Prostate gland (tissue), 2 donors: ENCODE results near the gene HOXB7.

Source experiments
- CTCF ChIP-seq, 4 experiments: fragments of 200-600 bp in 2 of 4; fragments of 450-650 bp in 2 of 4; sonication (generic) in 2 of 4; IDR thresholded peaks; 1 replicate in 3 of 4; 2 replicates in 1 of 4; pipeline ENCODE4 v1.5.1; 2016 to 2019; ENCODE audit warnings: antibody characterized with exemption in 4 of 4, mild to moderate bottlenecking in 2 of 4, moderate library complexity in 2 of 4
- POLR2A ChIP-seq: fragments of 450-650 bp; IDR thresholded peaks from one replicate; pipeline ENCODE4 v1.6.1; 2016; ENCODE audit warnings: antibody characterized with exemption, mild to moderate bottlenecking

GRCh38 chr17:48625495-48626244 is 14.9 kb upstream of the HOXB7 start:
- TF ChIP-seq CTCF (IDR thresholded peaks at IDR 0.05) (no peak), POLR2A (no peak)
